Small intestine (tissue), 7 donors: ENCODE results near the gene COQ10B. TPM values are rescaled to one million over a fixed set of nuclear protein-coding genes. Genes with fewer than 3 reads are reported as not detected.
A peak's percentile ranks its signal among the peaks of the same experiment; 100 is the strongest.

ENCODE experiments used
- DNase-seq, 2 donors: peaks; one replicate each; pipeline versions ENCODE4 v3.0.0 to v3.0.0-alpha.2; 2013
- FAIRE-seq: peaks from 2 replicates; lab custom pipeline; 2012; peaks lifted over from hg19 to GRCh38; lab: Jason Lieb, UNC
- H3K27ac ChIP-seq, 3 donors: one replicate each; pipeline ENCODE4 v1.5.1; 2013; ENCODE audit warnings: low read length in 2 of 3, mild to moderate bottlenecking in 2 of 3, control low read depth in 1 of 3, inconsistent platforms in 1 of 3, low read depth in 1 of 3, moderate library complexity in 1 of 3
- H3K27me3 ChIP-seq, 3 donors: one replicate each; pipeline ENCODE4 v1.6.1; 2013; ENCODE audit warnings: low read length in 3 of 3, inconsistent platforms in 1 of 3; ENCODE audit not compliant: control insufficient read depth in 3 of 3, insufficient read depth in 3 of 3
- H3K36me3 ChIP-seq, 3 donors: one replicate each; pipeline ENCODE4 v1.6.1; 2013; ENCODE audit warnings: low read length in 3 of 3, inconsistent platforms in 1 of 3, low read depth in 1 of 3, mild to moderate bottlenecking in 1 of 3, moderate library complexity in 1 of 3; ENCODE audit not compliant: control insufficient read depth in 3 of 3, insufficient read depth in 2 of 3
- H3K4me1 ChIP-seq, 3 donors: one replicate each; pipeline ENCODE4 v1.6.1; 2013; ENCODE audit warnings: low read length in 2 of 3, inconsistent platforms in 1 of 3, low read depth in 1 of 3, mild to moderate bottlenecking in 1 of 3, moderate library complexity in 1 of 3; ENCODE audit not compliant: control insufficient read depth in 3 of 3, insufficient read depth in 2 of 3
- H3K4me3 ChIP-seq, 3 donors: one replicate each; pipeline ENCODE4 v1.5.1; 2013; ENCODE audit warnings: low read length in 3 of 3, control low read depth in 1 of 3, inconsistent platforms in 1 of 3, low read depth in 1 of 3, mild to moderate bottlenecking in 1 of 3, moderate library complexity in 1 of 3
- H3K9me3 ChIP-seq, 2 donors: one replicate each; pipeline ENCODE4 v1.6.1; 2013; ENCODE audit warnings: low read depth in 1 of 2, low read length in 1 of 2; ENCODE audit not compliant: control insufficient read depth in 2 of 2, insufficient read depth in 1 of 2
- WGBS, 3 donors: extraction: QIAGEN DNeasy Blood & Tissue Kit; methylation state at CpG; one replicate each; pipeline ENCODE4 v1.1.7; 2013; 5-methylcytosine and 5-hydroxymethylcytosine counted together
- polyA plus RNA-seq, 4 donors: library from polyadenylated mRNA; stranded (reverse) in 3 of 4; unstranded in 1 of 4; fragments of 200-250 nt in 3 of 4; fragments of 120-200 nt in 1 of 4; gene quantifications; one replicate each; pipeline versions ENCODE4 v1.2.1 to v1.2.3, GENCODE V29; 2013
- donor health status: healthy with polysubstance abuse.
- donor health status: control.
- donor health status: control.
- donor health status: Bipolar disorder and iron deficiency.
- donor health status: healthy.

Gene COQ10B
- polyA plus RNA-seq, 4 donors, result 10.7 to 25.7 (median 18.3) TPM

- Histone ChIP-seq H3K27me3 (no peaks in the 10 kb centered on the region), H3K36me3 (peaks cover 2 to 26% (median 4%) of the 10 kb centered on the region in 3 donors), H3K4me1 (peaks cover 7 to 18% (median 16%) of the 10 kb centered on the region in 3 donors), H3K4me3 (peak within 1 kb of the TSS; percentile 77 to 82 (median 81)), H3K9me3 (no peaks in the 10 kb centered on the region), H3K27ac (peak within 1 kb of the TSS; percentile 89 to 97 (median 93))
- DNase-seq (peak; percentile 100), FAIRE-seq (no peak)
- 0% methylated on average over 78 to 104 of the region's 104 CpGs for WGBS, 3 donors
Observed at GRCh38 chr2:197499594-197500502, 46.5 kb downstream of the COQ10B start, which contains the start of the genes HSPD1 and HSPE1. Gene HSPD1, minus strand, starts transcription at chr2:197499840. Its CDS starts 992 bp downstream, at chr2:197498848. Gene HSPE1, plus strand, starts transcription at chr2:197500379. Its CDS starts 58 bp downstream, at chr2:197500437.

DNA sequence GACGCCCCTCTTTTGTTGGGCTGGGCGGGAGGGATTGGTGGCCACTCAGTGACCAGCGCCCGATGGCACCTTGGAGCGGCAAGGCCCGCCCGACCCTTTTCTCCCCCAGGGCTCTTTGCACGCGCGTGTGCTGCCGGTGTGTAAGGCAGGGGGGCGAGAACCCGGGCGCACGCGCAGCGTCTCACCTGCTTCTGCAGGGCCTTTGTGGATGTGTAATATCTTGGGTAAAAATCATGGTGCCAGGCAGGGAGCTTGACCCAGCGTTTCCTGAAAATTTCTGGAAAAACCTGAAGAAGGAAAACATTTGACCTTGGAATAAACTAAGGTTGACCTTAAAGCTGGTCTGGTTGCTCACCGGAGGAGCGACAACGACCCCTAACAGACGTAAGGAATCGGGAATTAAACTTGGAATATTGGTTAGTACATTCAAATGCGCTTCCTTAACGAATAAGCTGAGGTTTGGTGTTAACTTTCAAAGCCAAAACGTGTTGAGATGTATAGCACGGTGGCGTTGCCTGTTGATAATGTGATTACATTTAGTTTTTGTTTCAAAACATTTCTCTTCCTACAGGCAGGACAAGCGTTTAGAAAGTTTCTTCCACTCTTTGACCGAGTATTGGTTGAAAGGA is 47.3 kb downstream of the COQ10B start:
- peaks cover 5 to 16% (median 15%) of the 10 kb centered on the region in 3 donors for H3K4me1 ChIP-seq
- DNase-seq, result peak; percentile 33 to 57
- 0 to 1% (median 0%) methylated on average over 26 to 30 of the region's 30 CpGs for WGBS, 3 donors

GRCh38 chr2:197502201-197502600 is 48.8 kb downstream of the COQ10B start:
- Histone ChIP-seq H3K36me3 (peaks cover 0 to 24% (median 0%) of the 10 kb centered on the region in 3 donors), H3K9me3 (no peaks in the 10 kb centered on the region), H3K4me3 (peak overlapping the region in 2 of 3 donors; percentile 62 to 77), H3K27ac (peak overlapping the region in 2 of 3 donors; percentile 38 to 93), H3K4me1 (peaks cover 0 to 10% (median 6%) of the 10 kb centered on the region in 3 donors), H3K27me3 (no peaks in the 10 kb centered on the region)
- DNase-seq, result no peak
- no peak for FAIRE-seq
- WGBS, 3 donors, result 13 to 43% (median 16%) methylated on average over 4 of the region's 4 CpGs

More for the DNA sequence above, 47.3 kb downstream of the COQ10B start:
- no peak for FAIRE-seq
- Histone ChIP-seq H3K27me3 (no peaks in the 10 kb centered on the region), H3K4me3 (peak overlapping the region; percentile 62 to 82 (median 77)), H3K9me3 (no peaks in the 10 kb centered on the region), H3K36me3 (peaks cover 2 to 27% (median 4%) of the 10 kb centered on the region in 3 donors), H3K27ac (peak overlapping the region; percentile 57 to 97 (median 93))

- WGBS, 3 donors, result 32 to 60% (median 39%) methylated on average over 4 of the region's 4 CpGs
- H3K4me1 ChIP-seq, result peaks cover 0 to 8% (median 5%) of the 10 kb centered on the region in 3 donors
- H3K4me3 ChIP-seq, result peak overlapping the region in 1 of 3 donors; percentile 77
- peak overlapping the region in 1 of 3 donors; percentile 93 for H3K27ac ChIP-seq
- FAIRE-seq (peak; percentile 10), DNase-seq (no peak)
- no peaks in the 10 kb centered on the region for H3K27me3 ChIP-seq
- no peaks in the 10 kb centered on the region for H3K9me3 ChIP-seq
- H3K36me3 ChIP-seq, result peaks cover 0 to 24% (median 0%) of the 10 kb centered on the region in 3 donors
Observed at GRCh38 chr2:197502685-197503084, 49.3 kb downstream of the COQ10B start.

DNA sequence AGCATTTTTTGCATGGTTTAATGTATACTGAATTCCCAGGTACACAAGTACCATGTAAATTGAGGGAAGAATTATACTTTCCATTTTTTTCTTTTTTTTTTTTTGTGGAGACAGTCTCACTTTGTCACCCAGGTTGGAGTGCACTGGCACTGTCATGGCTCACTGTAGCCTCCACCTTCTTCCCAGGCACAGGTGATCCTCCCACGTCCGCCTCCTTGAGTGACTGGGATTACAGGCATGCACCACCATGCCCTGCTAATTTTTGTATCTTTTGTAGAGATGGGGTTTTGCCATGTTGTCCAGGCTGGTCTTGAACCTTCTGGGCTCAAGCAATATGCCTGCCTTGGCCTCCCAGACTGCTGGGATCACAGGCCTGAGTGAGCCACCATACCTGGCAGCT is 50.6 kb downstream of the COQ10B start:
- no peak for FAIRE-seq
- WGBS, 3 donors, result 90 to 98% (median 97%) methylated on average over 2 of the region's 2 CpGs

DNA sequence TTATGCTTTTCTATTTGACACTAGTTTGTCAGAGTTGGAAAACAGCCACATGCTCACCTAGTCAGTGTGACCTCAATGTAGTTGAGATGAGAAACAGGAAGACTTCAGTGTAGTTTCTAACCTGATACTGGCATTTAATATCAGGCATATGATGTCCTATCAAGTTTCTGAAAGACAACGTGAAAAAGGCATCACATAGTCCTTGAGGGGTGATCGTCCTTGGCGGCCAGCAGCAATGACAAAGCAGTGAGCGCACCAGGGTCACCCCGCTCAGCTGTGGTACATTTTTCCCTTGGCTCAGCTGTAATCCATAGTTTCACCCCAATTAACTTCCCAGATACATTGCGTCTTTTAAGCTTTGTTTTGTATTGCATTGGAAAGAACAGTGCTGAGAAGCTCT is 51.2 kb downstream of the COQ10B start:
- no peak overlapping the region for H3K27ac ChIP-seq
- DNase-seq (no peak), FAIRE-seq (no peak)
- H3K36me3 ChIP-seq, result peaks cover 0 to 24% (median 0%) of the 10 kb centered on the region in 3 donors
- H3K27me3 ChIP-seq, result no peaks in the 10 kb centered on the region
- H3K4me1 ChIP-seq, result peaks cover 0 to 6% (median 2%) of the 10 kb centered on the region in 3 donors
- no peak overlapping the region for H3K4me3 ChIP-seq
- WGBS, 3 donors, result 85 to 92% (median 91%) methylated on average over 6 of the region's 6 CpGs
- H3K9me3 ChIP-seq, result no peaks in the 10 kb centered on the region

More for the DNA sequence above, 50.6 kb downstream of the COQ10B start:
- H3K27ac ChIP-seq, result no peak overlapping the region
- H3K36me3 ChIP-seq, result peaks cover 0 to 24% (median 0%) of the 10 kb centered on the region in 3 donors
- H3K4me1 ChIP-seq, result peaks cover 0 to 6% (median 2%) of the 10 kb centered on the region in 3 donors
- no peaks in the 10 kb centered on the region for H3K9me3 ChIP-seq
- DNase-seq, result no peak
- H3K4me3 ChIP-seq, result no peak overlapping the region
- H3K27me3 ChIP-seq, result no peaks in the 10 kb centered on the region

- no peak overlapping the region for H3K27ac ChIP-seq
- H3K27me3 ChIP-seq, result no peaks in the 10 kb centered on the region
- FAIRE-seq (no peak), DNase-seq (no peak)
- H3K4me3 ChIP-seq, result no peak overlapping the region
- no peaks in the 10 kb centered on the region for H3K9me3 ChIP-seq
- peaks cover 0 to 6% (median 2%) of the 10 kb centered on the region in 3 donors for H3K4me1 ChIP-seq
- H3K36me3 ChIP-seq, result peaks cover 0 to 27% (median 0%) of the 10 kb centered on the region in 3 donors
- WGBS, 3 donors, result 80 to 93% (median 82%) methylated on average over 5 of the region's 5 CpGs
Observed at GRCh38 chr2:197506658-197507057, 53.3 kb downstream of the COQ10B start.

GRCh38 chr2:197513915-197514314 is 60.6 kb downstream of the COQ10B start:
- peaks cover 0 to 6% (median 5%) of the 10 kb centered on the region in 3 donors for H3K4me1 ChIP-seq
- 87 to 90% (median 88%) methylated on average over 5 of the region's 5 CpGs for WGBS, 3 donors
- H3K36me3 ChIP-seq, result peaks cover 0 to 8% (median 0%) of the 10 kb centered on the region in 3 donors
- DNase-seq (no peak), FAIRE-seq (no peak)
- no peak overlapping the region for H3K27ac ChIP-seq
- H3K27me3 ChIP-seq, result no peaks in the 10 kb centered on the region
- H3K9me3 ChIP-seq, result no peaks in the 10 kb centered on the region
- no peak overlapping the region for H3K4me3 ChIP-seq
